Spinal cord (tissue), 10 donors: ENCODE measurements around the gene UQCRHL. TPM values are rescaled to one million over a fixed set of nuclear protein-coding genes. Genes with fewer than 3 reads are reported as not detected.

Source experiments
- DNase-seq, 6 donors: peaks; one replicate each; pipeline versions ENCODE4 v3.0.0 to v3.0.0-alpha.2; 2013 to 2015; ENCODE audit warnings: low spot score in 6 of 6, low read depth in 4 of 6
- H3K27ac ChIP-seq: one replicate; pipeline ENCODE4 v1.5.1; 2013; ENCODE audit warnings: low read depth, low read length, control low read depth
- H3K27me3 ChIP-seq: one replicate; pipeline ENCODE4 v1.6.1; 2013; ENCODE audit warnings: low read length; ENCODE audit not compliant: control insufficient read depth, insufficient read depth
- H3K36me3 ChIP-seq: one replicate; pipeline ENCODE4 v1.6.1; 2013; ENCODE audit warnings: low read length; ENCODE audit not compliant: control insufficient read depth, insufficient read depth
- H3K4me1 ChIP-seq: one replicate; pipeline ENCODE4 v1.6.1; 2013; ENCODE audit warnings: low read length; ENCODE audit not compliant: control insufficient read depth, insufficient read depth
- H3K4me3 ChIP-seq: one replicate; pipeline ENCODE4 v1.5.1; 2013; ENCODE audit warnings: low read depth, low read length, control low read depth
- H3K9me3 ChIP-seq: one replicate; pipeline ENCODE4 v1.6.1; 2013; ENCODE audit warnings: low read length; ENCODE audit not compliant: control insufficient read depth, insufficient read depth
- WGBS: methylation state at CpG from one replicate; pipeline ENCODE4 v1.1.5; 2013; ENCODE audit warnings: missing lambda C conversion rate; ENCODE audit not compliant: insufficient coverage; 5-methylcytosine and 5-hydroxymethylcytosine counted together
- polyA plus RNA-seq, 2 donors: library from polyadenylated mRNA; unstranded; fragments of 120-200 nt; gene quantifications; one replicate each; pipeline ENCODE4 v1.2.1, GENCODE V29; 2013; ENCODE audit not compliant: insufficient read length in 2 of 2
- total RNA-seq, 2 donors: library from RNA; depleted of rRNA in 1 of 2; stranded (reverse); fragments of 120-200 nt in 1 of 2; fragments of >200 nt in 1 of 2; gene quantifications; one replicate each; pipeline versions ENCODE4 v1.2.3 to v1.2.4, GENCODE V29; 2013 to 2014
- donor health status: healthy.

The UQCRHL gene
- total and polyA plus RNA-seq, 4 donors = 1.3 to 8.4 (median 2.7) TPM

DNA sequence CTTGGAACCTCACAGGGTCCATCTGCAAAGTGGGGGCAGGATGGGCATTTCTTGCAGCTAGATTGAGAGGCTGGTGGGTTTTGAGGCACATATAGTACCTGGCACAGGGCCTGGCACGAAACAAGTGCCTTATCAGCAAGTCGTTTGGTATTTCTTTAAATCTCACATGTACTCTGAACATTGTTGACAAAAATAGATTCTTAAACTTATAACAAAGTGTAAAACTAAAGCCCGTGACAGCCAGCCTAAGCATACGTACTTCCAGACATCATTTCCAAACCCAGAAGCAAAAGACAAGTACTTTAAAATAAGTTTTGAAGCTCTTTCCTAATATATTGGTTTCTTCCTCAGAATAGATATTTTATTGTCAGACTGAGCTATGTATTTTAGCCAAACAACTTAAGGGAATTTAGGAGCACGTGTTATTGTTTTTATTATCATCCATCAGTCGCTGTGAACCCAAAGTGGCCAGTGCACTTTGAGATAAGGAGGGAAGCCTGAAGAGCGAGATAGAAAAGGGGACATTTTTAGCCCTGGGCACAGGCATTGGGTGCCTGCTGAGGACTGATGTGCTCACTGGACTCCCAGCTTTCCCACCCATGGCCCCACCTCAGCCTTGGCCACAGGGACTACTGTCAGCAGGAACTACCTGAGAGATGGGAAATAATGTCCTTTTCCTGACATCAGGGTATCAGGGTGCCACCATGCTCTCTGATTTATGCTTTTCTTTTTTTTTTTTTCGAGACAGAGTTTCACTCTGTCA lies 45.9 kb downstream of the UQCRHL start:
- Histone ChIP-seq H3K27me3 (peaks cover 26% of the 10 kb centered on the region), H3K4me1 (peaks cover 31% of the 10 kb centered on the region), H3K36me3 (peaks cover 23% of the 10 kb centered on the region), H3K27ac (no peak overlapping the region), H3K9me3 (no peaks in the 10 kb centered on the region), H3K4me3 (no peak overlapping the region)
- 65% methylated on average over 2 of the region's 8 CpGs for WGBS
- DNase-seq = no peak

- H3K9me3 ChIP-seq = no peaks in the 10 kb centered on the region
- H3K27ac ChIP-seq = no peak overlapping the region
- no peak for DNase-seq
- no peak overlapping the region for H3K4me3 ChIP-seq
- H3K4me1 ChIP-seq = peaks cover 38% of the 10 kb centered on the region
- WGBS = 29% methylated on average over 12 of the region's 12 CpGs
- H3K36me3 ChIP-seq = peaks cover 15% of the 10 kb centered on the region
- peaks cover 32% of the 10 kb centered on the region for H3K27me3 ChIP-seq
These were observed 46.8 kb downstream of the UQCRHL start for GRCh38 chr1:15760520-15761211.

DNA sequence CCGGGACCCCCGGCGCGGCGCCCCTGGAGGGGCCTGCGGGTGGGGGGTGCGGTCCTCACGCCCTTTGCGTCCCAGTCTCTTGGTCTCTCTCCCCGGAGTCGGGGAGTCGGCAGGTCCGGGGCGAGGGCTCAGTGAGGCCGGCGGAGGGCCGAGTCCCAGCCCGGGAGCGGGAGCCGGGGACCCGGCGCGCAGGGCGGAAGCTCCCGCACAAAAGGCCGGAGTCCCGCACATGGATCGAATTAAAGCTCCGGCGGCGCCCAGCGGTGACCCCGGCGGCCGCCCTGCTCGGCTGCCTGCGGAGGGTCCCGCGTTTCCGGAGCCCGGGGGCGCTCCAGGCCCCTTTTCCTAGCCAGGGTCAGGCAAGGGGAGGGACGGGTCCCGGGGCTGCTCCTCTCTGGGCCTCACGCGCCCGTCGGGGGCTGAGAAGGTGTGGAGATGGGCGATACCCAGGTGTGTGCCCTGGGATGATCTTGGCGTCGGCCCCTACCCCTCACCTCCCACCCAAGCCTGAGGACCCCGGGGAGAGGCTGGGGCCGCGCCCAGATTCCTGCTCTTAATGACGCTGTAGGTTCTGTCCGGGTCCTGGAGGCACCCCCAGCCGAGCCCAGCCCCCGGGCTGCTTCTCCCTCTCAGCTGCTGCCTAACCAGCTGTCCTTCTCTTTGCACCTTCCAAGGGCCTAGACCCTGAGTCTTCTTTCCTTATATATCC lies 48.3 kb downstream of the UQCRHL start:
- no peak overlapping the region for H3K27ac ChIP-seq
- peak in 2 of 6 donors; percentile 30 to 48 for DNase-seq
- WGBS = 1% methylated on average over 52 of the region's 58 CpGs

GRCh38 chr1:15758343-15758931 lies 49.0 kb downstream of the UQCRHL start, which contains the start of gene FBLIM1:
FBLIM1 (plus strand) TSS chr1:15758795; CDS start chr1:15764984, 6,189 bp downstream.
- no peaks in the 10 kb centered on the region for H3K36me3 ChIP-seq
- peaks cover 34% of the 10 kb centered on the region for H3K27me3 ChIP-seq
- peak in 2 of 6 donors; percentile 61 to 81 for DNase-seq
- no peak within 1 kb of the TSS for H3K27ac ChIP-seq
- WGBS = 0% methylated on average over 25 of the region's 58 CpGs
- H3K4me3 ChIP-seq = peak within 1 kb of the TSS; percentile 40
- peaks cover 40% of the 10 kb centered on the region for H3K4me1 ChIP-seq
- H3K9me3 ChIP-seq = no peaks in the 10 kb centered on the region

More for the DNA sequence above, 48.3 kb downstream of the UQCRHL start:
- peak overlapping the region; percentile 40 for H3K4me3 ChIP-seq
- peaks cover 34% of the 10 kb centered on the region for H3K27me3 ChIP-seq
- H3K9me3 ChIP-seq = no peaks in the 10 kb centered on the region
- peaks cover 40% of the 10 kb centered on the region for H3K4me1 ChIP-seq
- peaks cover 2% of the 10 kb centered on the region for H3K36me3 ChIP-seq

GRCh38 chr1:15757575-15758342 lies 49.7 kb downstream of the UQCRHL start:
- Histone ChIP-seq H3K27ac (no peak overlapping the region), H3K9me3 (no peaks in the 10 kb centered on the region), H3K4me1 (peaks cover 40% of the 10 kb centered on the region), H3K27me3 (peaks cover 34% of the 10 kb centered on the region), H3K36me3 (no peaks in the 10 kb centered on the region), H3K4me3 (peak overlapping the region; percentile 36)
- WGBS = 8% methylated on average over 21 of the region's 24 CpGs
- DNase-seq = peak in 2 of 6 donors; percentile 46 to 55

Other genes starting within 250 kb of the UQCRHL start
- 1 to 10 TPM in 1 of 2 donors, under 1 TPM in 1; 0.83 to 2.6 TPM for gene AGMAT, start 222.6 kb downstream of the UQCRHL start, total RNA-seq
- 1 to 10 TPM; 1.5 to 1.9 TPM for gene AGMAT, start 222.6 kb downstream of the UQCRHL start, polyA plus RNA-seq
- 10 to 100 TPM; 14.7 to 26.6 TPM for gene DDI2, start 190.2 kb downstream of the UQCRHL start, total RNA-seq
- gene DDI2, start 190.2 kb downstream of the UQCRHL start, polyA plus RNA-seq = 1 to 10 TPM; 9.5 to 9.6 TPM
- 10 to 100 TPM; 27.5 to 35.4 TPM for gene PLEKHM2, start 123.3 kb downstream of the UQCRHL start, total RNA-seq
- gene PLEKHM2, start 123.3 kb downstream of the UQCRHL start, polyA plus RNA-seq = 10 to 100 TPM; 66.8 TPM
- 1 to 10 TPM in 1 of 2 donors, under 1 TPM in 1; 0.59 to 3.1 TPM for gene SLC25A34, start 71.4 kb downstream of the UQCRHL start, total RNA-seq
- 1 to 10 TPM; 4.4 to 7.7 TPM for gene SLC25A34, start 71.4 kb downstream of the UQCRHL start, polyA plus RNA-seq
- gene TMEM82, start 65.2 kb downstream of the UQCRHL start, total RNA-seq = not detected
- gene TMEM82, start 65.2 kb downstream of the UQCRHL start, polyA plus RNA-seq = not detected
- 10 to 100 TPM in 1 of 2 donors, 1 to 10 TPM in 1; 9.3 to 18.6 TPM for gene FBLIM1, start 48.9 kb downstream of the UQCRHL start, total RNA-seq
- gene FBLIM1, start 48.9 kb downstream of the UQCRHL start, polyA plus RNA-seq = 10 to 100 TPM; 13.6 to 19.4 TPM
- gene SPEN, start 40.1 kb upstream of the UQCRHL start, total RNA-seq = 10 to 100 TPM; 37.9 to 59.0 TPM
- 10 to 100 TPM; 74.6 to 79.9 TPM for gene SPEN, start 40.1 kb upstream of the UQCRHL start, polyA plus RNA-seq
- 10 to 100 TPM; 16.7 to 37.5 TPM for gene ZBTB17, start 168.5 kb upstream of the UQCRHL start, total RNA-seq
- 10 to 100 TPM; 40.6 to 50.8 TPM for gene ZBTB17, start 168.5 kb upstream of the UQCRHL start, polyA plus RNA-seq
- gene SRARP, start 196.6 kb upstream of the UQCRHL start, total RNA-seq = 1 to 10 TPM in 1 of 2 donors, under 1 TPM in 1; 0.99 to 2.5 TPM
- gene SRARP, start 196.6 kb upstream of the UQCRHL start, polyA plus RNA-seq = 1 to 10 TPM; 1.7 to 1.8 TPM
- 1 to 10 TPM; 1.4 to 1.6 TPM for gene HSPB7, start 210.4 kb upstream of the UQCRHL start, total RNA-seq
- gene HSPB7, start 210.4 kb upstream of the UQCRHL start, polyA plus RNA-seq = 1 to 10 TPM; 2.6 to 2.7 TPM
- 1 to 10 TPM in 1 of 2 donors, under 1 TPM in 1; 0.10 to 1.8 TPM for gene CLCNKA, start 214.4 kb upstream of the UQCRHL start, total RNA-seq
- 1 to 10 TPM in 1 of 2 donors, not detected in 1; 1.0 TPM for gene CLCNKA, start 214.4 kb upstream of the UQCRHL start, polyA plus RNA-seq
- gene CLCNKB, start 236.1 kb upstream of the UQCRHL start, total RNA-seq = 1 to 10 TPM in 1 of 2 donors, under 1 TPM in 1; 0.40 to 1.9 TPM
- gene CLCNKB, start 236.1 kb upstream of the UQCRHL start, polyA plus RNA-seq = 1 to 10 TPM; 1.1 to 1.3 TPM